Uterus (tissue), 2 donors: Measurements from ENCODE around the gene RAB7A.

Source experiments
- POLR2A ChIP-seq, 2 donors: fragments of 450-650 bp; IDR thresholded peaks; one replicate each; pipeline ENCODE4 v1.6.1; 2016; ENCODE audit warnings: antibody characterized with exemption in 2 of 2, mild to moderate bottlenecking in 1 of 2, moderate library complexity in 1 of 2
- TF ChIP-seq, protein P1 (sequence below), 4 experiments: fragments of 200-600 bp in 2 of 4; fragments of 450-650 bp in 2 of 4; sonication (generic) in 2 of 4; IDR thresholded peaks; one replicate each; pipeline ENCODE4 v1.5.1; 2016 to 2019; ENCODE audit warnings: antibody characterized with exemption in 4 of 4, mild to moderate bottlenecking in 2 of 4, moderate library complexity in 1 of 4

DNA sequence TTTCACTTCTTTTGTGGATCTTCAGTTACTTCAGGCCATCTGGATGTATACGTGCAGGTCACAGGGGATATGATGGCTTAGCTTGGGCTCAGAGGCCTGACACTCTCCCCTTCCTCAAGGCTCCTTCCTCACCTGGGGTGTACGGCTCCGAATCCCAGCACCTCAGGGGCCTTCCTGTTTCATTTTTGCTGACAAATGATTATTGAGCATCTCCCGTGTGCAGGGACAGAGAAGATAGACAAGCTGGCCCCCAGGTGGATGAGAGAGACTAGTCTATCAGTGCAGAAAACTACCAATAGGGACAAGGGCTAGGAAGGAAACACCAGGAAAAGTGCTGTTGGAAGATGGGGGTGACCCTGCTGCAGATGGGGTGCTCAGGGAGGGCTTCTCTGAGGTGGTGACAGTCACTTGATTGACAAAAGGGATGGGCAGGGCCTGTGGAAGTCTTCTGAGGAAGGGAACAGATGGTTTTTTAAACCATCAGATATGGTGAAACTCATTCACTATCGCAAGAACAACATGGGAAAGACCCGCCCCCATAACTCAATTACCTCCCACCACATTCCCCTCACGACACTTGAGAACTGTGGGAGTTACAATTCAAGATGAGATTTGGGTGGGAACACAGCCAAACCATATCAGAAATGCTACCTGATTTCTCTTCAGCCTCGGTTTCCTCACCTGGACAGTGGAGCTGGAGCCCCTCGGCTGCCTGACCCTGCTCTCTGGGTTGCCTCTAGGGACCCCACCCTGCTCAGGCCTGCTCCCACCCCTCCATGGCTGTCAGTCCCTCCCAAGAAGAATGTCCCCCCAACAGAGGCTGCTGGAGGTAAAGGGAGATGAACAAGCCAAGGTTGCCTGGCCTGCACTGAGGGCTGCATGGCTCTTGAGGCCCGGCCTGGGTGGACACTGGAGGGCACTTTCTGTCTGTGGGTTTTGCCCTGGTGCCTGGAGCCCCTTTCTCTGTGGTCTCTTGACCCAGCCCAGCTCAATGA lies 116.2 kb downstream of the RAB7A start:
- TF ChIP-seq, protein P1, sequence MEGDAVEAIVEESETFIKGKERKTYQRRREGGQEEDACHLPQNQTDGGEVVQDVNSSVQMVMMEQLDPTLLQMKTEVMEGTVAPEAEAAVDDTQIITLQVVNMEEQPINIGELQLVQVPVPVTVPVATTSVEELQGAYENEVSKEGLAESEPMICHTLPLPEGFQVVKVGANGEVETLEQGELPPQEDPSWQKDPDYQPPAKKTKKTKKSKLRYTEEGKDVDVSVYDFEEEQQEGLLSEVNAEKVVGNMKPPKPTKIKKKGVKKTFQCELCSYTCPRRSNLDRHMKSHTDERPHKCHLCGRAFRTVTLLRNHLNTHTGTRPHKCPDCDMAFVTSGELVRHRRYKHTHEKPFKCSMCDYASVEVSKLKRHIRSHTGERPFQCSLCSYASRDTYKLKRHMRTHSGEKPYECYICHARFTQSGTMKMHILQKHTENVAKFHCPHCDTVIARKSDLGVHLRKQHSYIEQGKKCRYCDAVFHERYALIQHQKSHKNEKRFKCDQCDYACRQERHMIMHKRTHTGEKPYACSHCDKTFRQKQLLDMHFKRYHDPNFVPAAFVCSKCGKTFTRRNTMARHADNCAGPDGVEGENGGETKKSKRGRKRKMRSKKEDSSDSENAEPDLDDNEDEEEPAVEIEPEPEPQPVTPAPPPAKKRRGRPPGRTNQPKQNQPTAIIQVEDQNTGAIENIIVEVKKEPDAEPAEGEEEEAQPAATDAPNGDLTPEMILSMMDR (IDR thresholded peaks at IDR 0.05), result no peak
- TF ChIP-seq POLR2A (IDR thresholded peaks at IDR 0.05), result no peak
